Panc1 (cell line): ENCODE data around the gene ZNF549. TPM values are rescaled to one million over a fixed set of nuclear protein-coding genes. Genes with fewer than 3 reads are reported as not detected.

Experiments used
- ATAC-seq: fragments of 200-7000 bp; cut with Tn5 transposase; 2 replicates; pipeline ENCODE4 v1.9.1; 2020; ENCODE audit warnings: mild to moderate bottlenecking, moderate library complexity
- BruUV-seq: library from RNA; stranded (reverse); fragments of 400-500 nt; replicated peaks from 2 replicates; lab custom pipeline; 2021; lab: Mats Ljungman, UMichigan
- CTCF ChIA-PET: fragments of 300-600 bp; sonication (Branson Sonifier 250); formaldehyde crosslinking; loops from one replicate; lab custom pipeline; 2022; ENCODE audit warnings: antibody characterized with exemption; lab: Charles Lee
- POLR2A ChIA-PET: fragments of 300-600 bp; sonication (Branson Sonifier 250); formaldehyde crosslinking; loops from one replicate; lab custom pipeline; 2022; ENCODE audit warnings: antibody characterized with exemption; lab: Charles Lee
- DNase-seq: peaks from one replicate; pipeline ENCODE4 v3.0.0-alpha.2; 2010; ENCODE audit warnings: low read depth, low spot score
- H3K27ac ChIP-seq: 2 replicates; pipeline ENCODE4 v1.5.1; 2011; ENCODE audit warnings: mild to moderate bottlenecking, low read length, inconsistent platforms
- H3K27me3 ChIP-seq: fragments of 200-500 bp; sonication (Bioruptor generic); 2 replicates; pipeline ENCODE4 v1.6.0; 2014; ENCODE audit warnings: low read length, inconsistent platforms; ENCODE audit not compliant: control insufficient read depth, insufficient read depth
- H3K36me3 ChIP-seq: fragments of 200-500 bp; sonication (Bioruptor generic); 2 replicates; pipeline ENCODE4 v1.5.1; 2014; ENCODE audit warnings: inconsistent platforms, mild to moderate bottlenecking, low read length, moderate library complexity; ENCODE audit not compliant: control insufficient read depth, insufficient read depth
- H3K4me1 ChIP-seq: 2 replicates; pipeline ENCODE4 v1.5.1; 2011; ENCODE audit warnings: inconsistent platforms, mild to moderate bottlenecking, low read length, moderate library complexity; ENCODE audit not compliant: control insufficient read depth, insufficient read depth
- H3K4me3 ChIP-seq, 2 experiments: 2 replicates each; pipeline ENCODE4 v1.5.1; 2011 to 2012; ENCODE audit warnings: low read depth in 2 of 2, low read length in 2 of 2, mild to moderate bottlenecking in 2 of 2, inconsistent platforms in 1 of 2, moderate library complexity in 1 of 2
- H3K9me3 ChIP-seq: fragments of 200-500 bp; sonication (Bioruptor generic); 2 replicates; pipeline ENCODE4 v1.5.1; 2014; ENCODE audit warnings: low read depth, mild to moderate bottlenecking, inconsistent platforms, low read length, moderate library complexity; ENCODE audit not compliant: control insufficient read depth, insufficient read depth
- POLR2AphosphoS5 ChIP-seq: IDR thresholded peaks from 2 replicates; pipeline ENCODE4 v1.6.1; 2012; ENCODE audit warnings: mild to moderate bottlenecking, low read depth, low read length, moderate library complexity
- REST ChIP-seq, 2 experiments: IDR thresholded peaks; 2 replicates each; pipeline ENCODE4 v1.6.1; 2011 to 2012; ENCODE audit warnings: low read depth in 2 of 2, control low read depth in 1 of 2, low read length in 1 of 2, mild to moderate bottlenecking in 1 of 2, moderate library complexity in 1 of 2; ENCODE audit not compliant: insufficient read depth in 1 of 2
- SIN3A ChIP-seq: IDR thresholded peaks from 2 replicates; pipeline ENCODE4 v1.6.1; 2012; ENCODE audit warnings: low read depth, mild to moderate bottlenecking, low read length, moderate library complexity, borderline replicate concordance; ENCODE audit not compliant: insufficient read depth
- TCF7L2 ChIP-seq: IDR thresholded peaks from 2 replicates; pipeline ENCODE4 v1.6.1; 2011; ENCODE audit warnings: mild to moderate bottlenecking, low read depth, low read length, inconsistent platforms
- in situ Hi-C: cut with HindIII; loops from 2 replicates; pipeline ENCODE4 v1.10.0; 2016; ENCODE audit warnings: low sequenced_read_pairs, low pct_unique_long_range_greater_than_20kb
- intact Hi-C: fragments of 100-400 bp; cut with micrococcal nuclease; formaldehyde crosslinking; loops from one replicate; pipeline ENCODE4 v1.10.0; 2022; ENCODE audit not compliant: unreplicated experiment
- total RNA-seq: library from RNA; stranded (reverse); gene quantifications from one replicate; pipeline ENCODE4 v1.2.1, GENCODE V29; 2021; ENCODE audit not compliant: unreplicated experiment
- TF ChIP-seq, protein P1 (sequence below): fragments of 450-650 bp; IDR thresholded peaks from 2 replicates; pipeline ENCODE4 v1.5.1; 2017; ENCODE audit warnings: mild to moderate bottlenecking

Gene ZNF549
- total RNA-seq, 1 experiment from 2014 or later, result not detected

GRCh38 chr19:57560049-57560491, 32.9 kb downstream of the ZNF549 start:
- Histone ChIP-seq H3K27ac (peak overlapping the region; percentile 79), H3K36me3 (no peaks in the 10 kb centered on the region), H3K4me3 (peak overlapping the region; percentile 89 to 93), H3K4me1 (peaks cover 7% of the 10 kb centered on the region), H3K9me3 (peaks cover 35% of the 10 kb centered on the region; the same call in 1 of the 2 replicates), H3K27me3 (no peaks in the 10 kb centered on the region)
- POLR2A ChIA-PET, result no interaction called here
- in situ Hi-C loops (no loop called here), intact Hi-C loops (no loop called here)
- no TSS peak for BruUV-seq
- no peak for DNase-seq
- peak; percentile 45 for ATAC-seq
- TF ChIP-seq REST (IDR thresholded peaks at IDR 0.05; ENCODE audit: insufficient read depth in 1 of 2, low read depth in 2 of 2, low read length in 1 of 2) (no peak), SIN3A (no peak), POLR2AphosphoS5 (no peak), TCF7L2 (no peak)
- TF ChIP-seq, protein P1, sequence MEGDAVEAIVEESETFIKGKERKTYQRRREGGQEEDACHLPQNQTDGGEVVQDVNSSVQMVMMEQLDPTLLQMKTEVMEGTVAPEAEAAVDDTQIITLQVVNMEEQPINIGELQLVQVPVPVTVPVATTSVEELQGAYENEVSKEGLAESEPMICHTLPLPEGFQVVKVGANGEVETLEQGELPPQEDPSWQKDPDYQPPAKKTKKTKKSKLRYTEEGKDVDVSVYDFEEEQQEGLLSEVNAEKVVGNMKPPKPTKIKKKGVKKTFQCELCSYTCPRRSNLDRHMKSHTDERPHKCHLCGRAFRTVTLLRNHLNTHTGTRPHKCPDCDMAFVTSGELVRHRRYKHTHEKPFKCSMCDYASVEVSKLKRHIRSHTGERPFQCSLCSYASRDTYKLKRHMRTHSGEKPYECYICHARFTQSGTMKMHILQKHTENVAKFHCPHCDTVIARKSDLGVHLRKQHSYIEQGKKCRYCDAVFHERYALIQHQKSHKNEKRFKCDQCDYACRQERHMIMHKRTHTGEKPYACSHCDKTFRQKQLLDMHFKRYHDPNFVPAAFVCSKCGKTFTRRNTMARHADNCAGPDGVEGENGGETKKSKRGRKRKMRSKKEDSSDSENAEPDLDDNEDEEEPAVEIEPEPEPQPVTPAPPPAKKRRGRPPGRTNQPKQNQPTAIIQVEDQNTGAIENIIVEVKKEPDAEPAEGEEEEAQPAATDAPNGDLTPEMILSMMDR, result no peak
- CTCF ChIA-PET, result no interaction called here

DNA sequence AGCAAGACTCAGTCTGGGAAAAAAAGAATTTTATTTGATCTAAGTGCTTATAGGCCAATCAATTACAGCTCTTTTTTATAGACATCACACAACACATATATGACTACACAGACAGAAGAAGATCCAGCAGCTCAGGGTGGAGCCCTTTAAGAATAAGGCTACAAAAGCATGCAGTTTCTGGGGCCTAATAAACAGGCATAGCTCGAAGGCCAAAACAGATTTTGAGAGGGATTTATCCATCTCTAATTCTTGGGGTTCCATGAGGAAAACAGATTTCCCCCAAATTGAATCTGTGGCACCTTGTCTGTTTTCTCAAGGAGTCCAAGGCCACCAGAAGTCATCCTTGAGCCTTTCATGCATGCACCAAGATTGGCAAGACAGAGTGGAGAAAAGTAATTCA, 36.4 kb downstream of the ZNF549 start:
- in situ Hi-C loops (no loop called here), intact Hi-C loops (no loop called here)
- Histone ChIP-seq H3K36me3 (no peaks in the 10 kb centered on the region), H3K9me3 (peaks cover 69% of the 10 kb centered on the region), H3K27ac (no peak overlapping the region), H3K4me3 (no peak overlapping the region), H3K27me3 (no peaks in the 10 kb centered on the region), H3K4me1 (peaks cover 3% of the 10 kb centered on the region)
- no peak for ATAC-seq
- DNase-seq, result no peak
- CTCF ChIA-PET, result no interaction called here
- BruUV-seq, result no TSS peak
- TF ChIP-seq TCF7L2, result no peak
- TF ChIP-seq REST (IDR thresholded peaks at IDR 0.05; ENCODE audit: insufficient read depth in 1 of 2, low read depth in 2 of 2, low read length in 1 of 2), result no peak
- no peak for TF ChIP-seq SIN3A
- TF ChIP-seq, protein P1, result no peak
- TF ChIP-seq POLR2AphosphoS5, result no peak
- POLR2A ChIA-PET, result no interaction called here
